Osteocyte (in vitro differentiated cells): ENCODE data around the gene CDKN2C. TPM values are rescaled to one million over a fixed set of nuclear protein-coding genes. Genes with fewer than 3 reads are reported as not detected.

Experiments used
- DNase-seq: peaks from one replicate; pipeline ENCODE4 v3.0.0; 2021; ENCODE audit warnings: mixed read lengths; ENCODE audit not compliant: unreplicated experiment; ENCODE audit errors: extremely low spot score
- H3K27ac Mint-ChIP-seq: one replicate; pipeline ENCODE4 v1.8.0; 2021; ENCODE audit warnings: mild to moderate bottlenecking, mixed read lengths; ENCODE audit not compliant: unreplicated experiment
- H3K27me3 Mint-ChIP-seq: one replicate; pipeline ENCODE4 v1.8.0; 2021; ENCODE audit warnings: mixed read lengths; ENCODE audit not compliant: unreplicated experiment
- H3K36me3 Mint-ChIP-seq: one replicate; pipeline ENCODE4 v1.8.0; 2021; ENCODE audit warnings: mixed read lengths; ENCODE audit not compliant: unreplicated experiment
- H3K4me1 Mint-ChIP-seq: one replicate; pipeline ENCODE4 v1.8.0; 2021; ENCODE audit warnings: mixed read lengths; ENCODE audit not compliant: unreplicated experiment
- H3K4me3 Mint-ChIP-seq: one replicate; pipeline ENCODE4 v1.8.0; 2021; ENCODE audit warnings: mild to moderate bottlenecking, moderate library complexity, mixed read lengths; ENCODE audit not compliant: unreplicated experiment
- H3K9me3 Mint-ChIP-seq: one replicate; pipeline ENCODE4 v1.8.0; 2021; ENCODE audit warnings: mixed read lengths; ENCODE audit not compliant: unreplicated experiment
- CTCF ChIP-seq: fragments of 200-600 bp; sonication (generic); IDR thresholded peaks from 2 replicates; pipeline ENCODE4 v1.5.0; 2021; ENCODE audit warnings: antibody characterized with exemption, mild to moderate bottlenecking, moderate library complexity
- total RNA-seq: library from RNA; stranded (reverse); gene quantifications from 2 replicates; pipeline ENCODE4 v1.2.1, GENCODE V29; 2021

The CDKN2C gene
- total RNA-seq, 1 donor from 2014 or later, result 9.2 TPM

DNA sequence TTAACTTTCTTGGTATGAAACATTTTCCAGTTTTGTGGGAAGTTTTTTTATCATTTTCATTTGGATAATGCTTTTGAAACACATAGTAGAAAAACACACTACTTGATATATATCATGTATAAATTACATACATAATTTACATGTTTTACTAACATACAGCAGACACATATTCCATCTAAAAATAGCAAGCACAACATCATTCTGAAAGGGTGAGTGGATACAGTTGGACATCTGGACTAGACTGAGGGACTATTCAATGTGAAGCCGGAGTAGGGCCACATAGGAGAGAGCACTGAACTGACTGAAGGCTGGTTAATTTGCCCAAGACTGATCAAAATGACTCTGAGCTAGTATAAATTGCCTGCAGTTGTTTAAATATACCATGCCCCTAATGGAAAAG, 11.7 kb downstream of the CDKN2C start:
- H3K4me3 Mint-ChIP-seq, result no peak overlapping the region
- H3K9me3 Mint-ChIP-seq, result no peaks in the 10 kb centered on the region
- no peak for DNase-seq
- H3K4me1 Mint-ChIP-seq, result peaks cover 12% of the 10 kb centered on the region
- TF ChIP-seq CTCF, result no peak
- H3K27me3 Mint-ChIP-seq, result peaks cover 76% of the 10 kb centered on the region
- H3K27ac Mint-ChIP-seq, result no peak overlapping the region
- peaks cover 2% of the 10 kb centered on the region for H3K36me3 Mint-ChIP-seq

GRCh38 chr1:50982611-50983010, 12.6 kb downstream of the CDKN2C start:
- Mint-ChIP-seq H3K4me3 (no peak overlapping the region), H3K27me3 (peaks cover 77% of the 10 kb centered on the region)

DNA sequence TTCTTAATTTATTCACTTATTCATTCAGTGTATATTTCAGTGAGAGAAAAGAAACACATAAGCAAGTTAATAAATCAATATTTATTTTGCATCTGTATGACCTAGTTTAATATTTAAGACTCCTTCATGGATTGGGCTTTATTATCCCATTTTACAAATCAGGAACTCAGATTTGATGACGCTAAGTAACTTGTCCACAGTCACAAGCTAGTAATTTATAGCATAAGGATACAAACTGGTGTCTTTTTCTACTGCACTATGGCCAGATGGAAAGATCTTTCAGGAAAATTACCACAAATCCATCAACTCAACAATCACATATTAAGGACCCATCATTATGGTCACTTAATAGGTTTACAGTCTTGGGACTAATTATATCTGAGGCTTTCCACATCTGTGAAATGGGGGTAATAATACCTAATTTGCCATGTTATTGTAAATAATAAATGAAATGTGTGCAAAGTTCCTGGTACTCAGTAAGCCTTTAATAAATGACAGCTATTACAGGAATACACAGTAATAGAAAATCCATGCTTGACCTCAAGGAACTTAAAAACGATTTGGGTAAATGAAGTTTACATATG, 13.3 kb downstream of the CDKN2C start:
- no peak for TF ChIP-seq CTCF
- Mint-ChIP-seq H3K27ac (no peak overlapping the region), H3K4me1 (peaks cover 8% of the 10 kb centered on the region), H3K36me3 (peaks cover 2% of the 10 kb centered on the region), H3K9me3 (no peaks in the 10 kb centered on the region), H3K27me3 (peaks cover 80% of the 10 kb centered on the region), H3K4me3 (no peak overlapping the region)
- no peak for DNase-seq

More at GRCh38 chr1:50982611-50983010, 12.6 kb downstream of the CDKN2C start:
- no peaks in the 10 kb centered on the region for H3K9me3 Mint-ChIP-seq
- H3K27ac Mint-ChIP-seq, result no peak overlapping the region
- H3K4me1 Mint-ChIP-seq, result peaks cover 9% of the 10 kb centered on the region
- H3K36me3 Mint-ChIP-seq, result peaks cover 2% of the 10 kb centered on the region
- DNase-seq, result no peak
- no peak for TF ChIP-seq CTCF

DNA sequence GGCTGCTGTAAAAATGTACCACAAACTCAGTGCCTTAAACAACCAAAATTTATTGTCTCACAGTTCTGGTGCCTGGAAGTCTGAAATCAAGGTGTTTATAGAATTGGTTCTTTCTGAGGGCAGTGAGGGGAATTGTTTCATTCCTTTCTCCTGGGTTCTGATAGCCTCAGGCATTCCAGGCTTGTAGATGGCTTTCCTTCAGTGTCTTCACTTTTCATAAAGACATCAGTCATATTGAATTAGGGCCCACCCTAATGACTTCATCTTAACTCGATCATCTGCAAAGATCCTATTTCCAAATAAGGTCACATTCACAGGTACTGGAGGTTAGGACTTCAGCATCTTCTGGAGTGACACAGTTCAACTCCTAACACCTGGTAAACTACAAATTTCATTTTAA, 15.0 kb downstream of the CDKN2C start:
- no peak for DNase-seq
- Mint-ChIP-seq H3K27ac (no peak overlapping the region), H3K36me3 (no peaks in the 10 kb centered on the region), H3K4me3 (no peak overlapping the region), H3K9me3 (no peaks in the 10 kb centered on the region), H3K4me1 (no peaks in the 10 kb centered on the region), H3K27me3 (peaks cover 67% of the 10 kb centered on the region)
- TF ChIP-seq CTCF, result no peak

DNA sequence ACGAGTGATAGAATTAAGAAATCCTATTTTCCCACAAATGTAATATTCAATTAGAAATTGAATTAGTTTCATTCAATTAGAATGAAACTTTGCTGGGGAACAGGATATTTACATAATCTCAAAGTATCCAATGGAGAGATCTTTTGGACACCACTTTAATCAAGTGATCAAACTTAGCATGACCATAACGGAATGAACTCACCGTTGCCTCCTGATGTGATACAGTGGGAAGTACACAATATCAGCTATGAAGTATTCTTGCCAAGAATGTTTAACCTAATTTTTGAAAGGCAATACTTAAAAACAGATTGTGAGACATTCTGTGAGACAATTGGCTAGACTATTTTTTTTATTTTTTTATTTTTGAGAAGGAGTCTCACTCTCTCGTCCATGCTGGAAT, 16.6 kb downstream of the CDKN2C start:
- Mint-ChIP-seq H3K9me3 (no peaks in the 10 kb centered on the region), H3K4me3 (no peak overlapping the region), H3K27ac (no peak overlapping the region), H3K4me1 (no peaks in the 10 kb centered on the region), H3K27me3 (peaks cover 55% of the 10 kb centered on the region), H3K36me3 (no peaks in the 10 kb centered on the region)
- TF ChIP-seq CTCF, result no peak
- DNase-seq, result no peak
